ENCODE results near the gene PCSK4. TPM values are rescaled to one million over a fixed set of nuclear protein-coding genes. Genes with fewer than 3 reads are reported as not detected.

Gene PCSK4
- total and polyA plus RNA-seq, 9 of the 15 experiments (the other 6 are each of a cell fraction or from before 2014, with no cell fraction given): 0.01 to 9.1 (median 2.1) TPM; not detected in 1

DNA sequence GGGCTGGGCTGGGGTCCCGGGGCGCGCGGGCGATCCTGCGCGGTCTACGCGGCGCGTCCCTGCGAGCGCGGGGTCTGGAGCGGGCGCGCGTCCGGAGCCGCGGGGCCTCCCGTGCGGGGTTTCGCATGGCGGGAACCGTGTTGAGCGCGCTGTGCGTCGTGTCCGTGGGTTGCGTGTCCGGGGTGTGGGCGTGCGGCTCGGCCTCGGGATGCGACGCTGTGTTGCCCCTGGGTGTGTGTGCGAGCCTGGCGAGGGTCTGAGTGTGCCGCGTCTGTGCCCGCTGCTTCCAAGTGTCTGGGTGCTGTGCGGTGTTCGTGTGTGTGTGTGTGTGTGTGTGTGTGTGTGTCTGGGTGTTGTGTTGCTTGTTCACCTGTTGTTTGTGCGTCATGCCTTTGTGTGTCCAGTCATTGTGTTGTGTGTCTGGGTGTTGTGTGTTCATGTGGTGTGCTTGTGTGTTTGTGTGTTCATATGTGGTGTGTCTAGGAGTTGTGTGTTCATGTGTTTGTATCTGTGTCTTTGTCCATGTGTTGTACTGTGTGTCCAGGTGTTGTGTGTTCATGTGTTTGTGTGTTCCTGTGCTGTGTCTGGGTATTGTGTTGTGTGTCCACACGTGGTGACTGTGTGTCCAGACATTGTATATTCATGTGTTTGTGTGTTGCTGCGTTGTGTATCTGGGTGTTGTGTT, 34.3 kb upstream of the PCSK4 start:
- Histone ChIP-seq H3K9ac (ENCODE audit: insufficient read depth in 1 of 2, low read depth in 2 of 2, low read length in 2 of 2) (peak overlapping the region in 1 of 2 experiments; percentile 86; a peak in 2 of 4 replicates), H3K9me1 (ENCODE audit: control insufficient read depth, insufficient read depth, low read length) (no peaks in the 10 kb centered on the region), H3K4me2 (ENCODE audit: insufficient read depth, low read length) (peak overlapping the region; percentile 35), H4K20me1 (replicated peaks; ENCODE audit: control insufficient read depth, insufficient read depth, low read length) (peaks cover 11% of the 10 kb centered on the region), H3K4me1 (replicated peaks in 1 of 2; ENCODE audit: control insufficient read depth in 2 of 2, insufficient read depth in 2 of 2, low read length in 2 of 2) (peaks cover 3 to 56% of the 10 kb centered on the region in 2 experiments; a peak in 3 of 5 replicates), H3K79me2 (ENCODE audit: control insufficient read depth, insufficient read depth, low read length) (no peaks in the 10 kb centered on the region), H2AFZ (ENCODE audit: low read depth, low read length) (no peak overlapping the region), H3K27ac (ENCODE audit: extremely low read depth, low read depth, low read length) (no peak overlapping the region; the same call in 2 of the 3 replicates), H3K4me3 (peak overlapping the region; percentile 24), H3K9me3 (replicated peaks; ENCODE audit: control insufficient read depth, insufficient read depth, low read depth, low read length) (no peaks in the 10 kb centered on the region), H3K36me3 (ENCODE audit: control insufficient read depth, insufficient read depth, low read length) (no peaks in the 10 kb centered on the region), H3K27me3 (ENCODE audit: control insufficient read depth in 2 of 2, insufficient read depth in 2 of 2, low read length in 2 of 2) (peaks cover 15 to 33% of the 10 kb centered on the region in 2 experiments; a peak in 4 of 5 replicates)
- FAIRE-seq (peak; percentile 85), DNase-seq (ENCODE audit: extremely low read depth in 1 of 4, low spot score in 3 of 4) (peak in 3 of 4 experiments; percentile 14 to 58 (median 57)), ATAC-seq (no peak)
- WGBS (ENCODE audit: insufficient coverage, low coverage, missing lambda C conversion rate): 7% methylated on average over 34 of the region's 49 CpGs
- BruUV-seq (replicated peaks): no TSS peak
- ChIA-PET CTCF (ENCODE audit: low intra/inter-chr PET ratio) (interaction anchor here (0.6 kb wide), 2 partner anchors 101 to 243 kb away, joined by 4 read pairs; no protein-coding TSS in a partner anchor), POLR2A (interaction anchor here (0.6 kb wide), 1 partner anchor 126 kb away, joined by 3 read pairs; no protein-coding TSS in a partner anchor)
- in situ Hi-C loops (cut with MboI) (no loop called here), intact Hi-C loops (cut with micrococcal nuclease) (no loop called here)
- peak; percentile 76; the same call in 1 of the 2 replicates for TF ChIP-seq HBP1 (CRISPR knock-in tag; IDR thresholded peaks at IDR 0.05)
- peak; percentile 89 for TF ChIP-seq SAFB (IDR thresholded peaks at IDR 0.05; ENCODE audit: borderline replicate concordance, low read depth, low read length)
- 0 out of 2 replicates have a peak, but pooled peaks have one; percentile 23 for TF ChIP-seq NBN (IDR thresholded peaks at IDR 0.05; ENCODE audit: low read depth)
- TF ChIP-seq, protein P1, sequence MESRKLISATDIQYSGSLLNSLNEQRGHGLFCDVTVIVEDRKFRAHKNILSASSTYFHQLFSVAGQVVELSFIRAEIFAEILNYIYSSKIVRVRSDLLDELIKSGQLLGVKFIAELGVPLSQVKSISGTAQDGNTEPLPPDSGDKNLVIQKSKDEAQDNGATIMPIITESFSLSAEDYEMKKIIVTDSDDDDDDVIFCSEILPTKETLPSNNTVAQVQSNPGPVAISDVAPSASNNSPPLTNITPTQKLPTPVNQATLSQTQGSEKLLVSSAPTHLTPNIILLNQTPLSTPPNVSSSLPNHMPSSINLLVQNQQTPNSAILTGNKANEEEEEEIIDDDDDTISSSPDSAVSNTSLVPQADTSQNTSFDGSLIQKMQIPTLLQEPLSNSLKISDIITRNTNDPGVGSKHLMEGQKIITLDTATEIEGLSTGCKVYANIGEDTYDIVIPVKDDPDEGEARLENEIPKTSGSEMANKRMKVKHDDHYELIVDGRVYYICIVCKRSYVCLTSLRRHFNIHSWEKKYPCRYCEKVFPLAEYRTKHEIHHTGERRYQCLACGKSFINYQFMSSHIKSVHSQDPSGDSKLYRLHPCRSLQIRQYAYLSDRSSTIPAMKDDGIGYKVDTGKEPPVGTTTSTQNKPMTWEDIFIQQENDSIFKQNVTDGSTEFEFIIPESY (CRISPR knock-in tag; IDR thresholded peaks at IDR 0.05): peak; percentile 43; the same call in 1 of the 2 replicates
- peak; percentile 33; the same call in 1 of the 2 replicates for TF ChIP-seq MYBL2 (IDR thresholded peaks at IDR 0.05; ENCODE audit: low read depth)
- TF ChIP-seq MYBL2 (CRISPR knock-in tag; IDR thresholded peaks at IDR 0.05; ENCODE audit: borderline replicate concordance): no peak
- 0 out of 2 replicates have a peak, but pooled peaks have one; percentile 46 for TF ChIP-seq FOXK1 (CRISPR knock-in tag; IDR thresholded peaks at IDR 0.05; ENCODE audit: borderline replicate concordance)
- TF ChIP-seq GATA2 (CRISPR knock-in tag; IDR thresholded peaks at IDR 0.05): no peak
- TF ChIP-seq ARID2 (IDR thresholded peaks at IDR 0.05): peak; percentile 39; the same call in 1 of the 2 replicates
- TF ChIP-seq PHF20 (IDR thresholded peaks at IDR 0.05; ENCODE audit: partially characterized antibody): peak; percentile 51
- TF ChIP-seq FOXK2 (conservative IDR thresholded peaks at IDR 0.05 in 1 of 2, IDR thresholded peaks at IDR 0.05 in 1 of 2; ENCODE audit: low read depth in 2 of 2): 0 out of 4 replicates have a peak, but pooled peaks of 1 of the 2 experiments have one; percentile 41
- no peak for TF ChIP-seq ZNF134 (CRISPR knock-in tag; conservative IDR thresholded peaks at IDR 0.05)
- 0 out of 2 replicates have a peak, but pooled peaks have one; percentile 10 for TF ChIP-seq YBX1 (IDR thresholded peaks at IDR 0.05)
- peak; percentile 16 for TF ChIP-seq NCOA4 (IDR thresholded peaks at IDR 0.05; ENCODE audit: partially characterized antibody)
- peak; percentile 26; the same call in 1 of the 2 replicates for TF ChIP-seq NCOA1 (IDR thresholded peaks at IDR 0.05; ENCODE audit: low read depth)
- peak; percentile 45 to 57; a peak in 2 of 4 replicates for TF ChIP-seq TRIM24 (IDR thresholded peaks at IDR 0.05)
- no peak for TF ChIP-seq RAD21 (CRISPR knock-in tag; conservative IDR thresholded peaks at IDR 0.05 in 1 of 2, IDR thresholded peaks at IDR 0.05 in 1 of 2)
- TF ChIP-seq, protein P2, sequence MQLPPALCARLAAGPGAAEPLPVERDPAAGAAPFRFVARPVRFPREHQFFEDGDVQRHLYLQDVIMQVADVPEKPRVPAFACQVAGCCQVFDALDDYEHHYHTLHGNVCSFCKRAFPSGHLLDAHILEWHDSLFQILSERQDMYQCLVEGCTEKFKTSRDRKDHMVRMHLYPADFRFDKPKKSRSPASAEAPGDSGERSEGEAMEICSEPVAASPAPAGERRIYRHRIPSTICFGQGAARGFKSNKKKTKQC (CRISPR knock-in tag; IDR thresholded peaks at IDR 0.05): 0 out of 2 replicates have a peak, but pooled peaks have one; percentile 20
